ENCODE results near the gene ROR2. TPM values are rescaled to one million over a fixed set of nuclear protein-coding genes. Genes with fewer than 3 reads are reported as not detected.
"Not testable (repeated sequence)": the region's sequence is repeated elsewhere in the genome, so short reads cannot be mapped to it uniquely, and the experiment has no call there.

The ROR2 gene
- total and polyA plus RNA-seq, 2 experiments from 2014 or later: 8.1 to 18.8 TPM

DNA sequence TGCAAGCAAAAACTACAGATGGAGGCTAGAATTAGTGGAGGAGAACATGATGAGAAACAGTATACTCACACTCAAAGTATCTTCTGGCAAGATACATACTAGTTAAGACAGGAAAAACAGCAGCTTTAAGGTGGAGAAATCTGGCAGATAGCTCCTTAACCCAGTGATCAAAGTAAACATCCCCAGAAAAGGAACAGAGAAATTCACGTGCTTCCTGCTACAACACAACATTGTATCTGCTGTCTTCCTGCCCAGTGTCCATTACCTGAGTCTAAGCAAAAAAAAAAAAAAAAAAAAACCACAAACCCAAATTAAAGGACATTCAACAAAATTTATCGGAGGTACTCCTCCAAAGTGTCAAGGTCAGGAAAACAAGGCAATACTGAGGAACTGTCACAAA is 38.4 kb downstream of the ROR2 start (continued):
- TF ChIP-seq, protein P1, sequence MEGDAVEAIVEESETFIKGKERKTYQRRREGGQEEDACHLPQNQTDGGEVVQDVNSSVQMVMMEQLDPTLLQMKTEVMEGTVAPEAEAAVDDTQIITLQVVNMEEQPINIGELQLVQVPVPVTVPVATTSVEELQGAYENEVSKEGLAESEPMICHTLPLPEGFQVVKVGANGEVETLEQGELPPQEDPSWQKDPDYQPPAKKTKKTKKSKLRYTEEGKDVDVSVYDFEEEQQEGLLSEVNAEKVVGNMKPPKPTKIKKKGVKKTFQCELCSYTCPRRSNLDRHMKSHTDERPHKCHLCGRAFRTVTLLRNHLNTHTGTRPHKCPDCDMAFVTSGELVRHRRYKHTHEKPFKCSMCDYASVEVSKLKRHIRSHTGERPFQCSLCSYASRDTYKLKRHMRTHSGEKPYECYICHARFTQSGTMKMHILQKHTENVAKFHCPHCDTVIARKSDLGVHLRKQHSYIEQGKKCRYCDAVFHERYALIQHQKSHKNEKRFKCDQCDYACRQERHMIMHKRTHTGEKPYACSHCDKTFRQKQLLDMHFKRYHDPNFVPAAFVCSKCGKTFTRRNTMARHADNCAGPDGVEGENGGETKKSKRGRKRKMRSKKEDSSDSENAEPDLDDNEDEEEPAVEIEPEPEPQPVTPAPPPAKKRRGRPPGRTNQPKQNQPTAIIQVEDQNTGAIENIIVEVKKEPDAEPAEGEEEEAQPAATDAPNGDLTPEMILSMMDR (conservative IDR thresholded peaks at IDR 0.05; ENCODE audit: low read depth in 2 of 2): no peak
- TF ChIP-seq EZH2phosphoT487 (IDR thresholded peaks at IDR 0.05; ENCODE audit: unreplicated experiment): no peak
- TF ChIP-seq ZNF114 (CRISPR knock-in tag; IDR thresholded peaks at IDR 0.05): no peak
- TF ChIP-seq, protein P2, sequence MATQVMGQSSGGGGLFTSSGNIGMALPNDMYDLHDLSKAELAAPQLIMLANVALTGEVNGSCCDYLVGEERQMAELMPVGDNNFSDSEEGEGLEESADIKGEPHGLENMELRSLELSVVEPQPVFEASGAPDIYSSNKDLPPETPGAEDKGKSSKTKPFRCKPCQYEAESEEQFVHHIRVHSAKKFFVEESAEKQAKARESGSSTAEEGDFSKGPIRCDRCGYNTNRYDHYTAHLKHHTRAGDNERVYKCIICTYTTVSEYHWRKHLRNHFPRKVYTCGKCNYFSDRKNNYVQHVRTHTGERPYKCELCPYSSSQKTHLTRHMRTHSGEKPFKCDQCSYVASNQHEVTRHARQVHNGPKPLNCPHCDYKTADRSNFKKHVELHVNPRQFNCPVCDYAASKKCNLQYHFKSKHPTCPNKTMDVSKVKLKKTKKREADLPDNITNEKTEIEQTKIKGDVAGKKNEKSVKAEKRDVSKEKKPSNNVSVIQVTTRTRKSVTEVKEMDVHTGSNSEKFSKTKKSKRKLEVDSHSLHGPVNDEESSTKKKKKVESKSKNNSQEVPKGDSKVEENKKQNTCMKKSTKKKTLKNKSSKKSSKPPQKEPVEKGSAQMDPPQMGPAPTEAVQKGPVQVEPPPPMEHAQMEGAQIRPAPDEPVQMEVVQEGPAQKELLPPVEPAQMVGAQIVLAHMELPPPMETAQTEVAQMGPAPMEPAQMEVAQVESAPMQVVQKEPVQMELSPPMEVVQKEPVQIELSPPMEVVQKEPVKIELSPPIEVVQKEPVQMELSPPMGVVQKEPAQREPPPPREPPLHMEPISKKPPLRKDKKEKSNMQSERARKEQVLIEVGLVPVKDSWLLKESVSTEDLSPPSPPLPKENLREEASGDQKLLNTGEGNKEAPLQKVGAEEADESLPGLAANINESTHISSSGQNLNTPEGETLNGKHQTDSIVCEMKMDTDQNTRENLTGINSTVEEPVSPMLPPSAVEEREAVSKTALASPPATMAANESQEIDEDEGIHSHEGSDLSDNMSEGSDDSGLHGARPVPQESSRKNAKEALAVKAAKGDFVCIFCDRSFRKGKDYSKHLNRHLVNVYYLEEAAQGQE (IDR thresholded peaks at IDR 0.05; ENCODE audit: unreplicated experiment): no peak

DNA sequence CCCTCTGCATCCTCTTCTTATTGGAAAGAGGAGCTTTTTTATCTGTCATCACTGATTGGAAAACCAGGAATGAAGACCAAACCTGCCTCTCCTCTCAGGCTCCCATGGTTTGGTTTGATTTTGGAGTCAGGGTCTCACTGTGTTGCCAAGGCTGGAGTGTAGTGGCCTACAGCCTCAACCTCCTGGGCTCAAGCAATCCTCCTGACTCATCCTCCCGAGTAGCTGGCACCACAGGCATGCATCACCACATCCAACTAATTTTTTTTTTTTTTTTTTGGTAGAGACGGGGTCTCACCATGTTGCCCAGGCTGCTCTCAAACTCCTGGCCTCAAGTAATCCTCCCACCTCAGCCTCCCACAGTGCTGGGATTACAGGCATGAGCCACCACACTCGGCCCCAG is 40.8 kb downstream of the ROR2 start:
- not testable (repeated sequence) for H3K4me2 ChIP-seq; ATAC-seq; H3K27ac ChIP-seq (ENCODE audit: low read depth); H3K27ac Mint-ChIP-seq; H3K36me3 Mint-ChIP-seq (ENCODE audit: low read depth); H3K4me3 Mint-ChIP-seq; H3K9me3 Mint-ChIP-seq; DNase-seq (ENCODE audit: low spot score); H3K27me3 ChIP-seq (ENCODE audit: insufficient read depth); H3K36me3 ChIP-seq (ENCODE audit: insufficient read depth); H3F3A ChIP-seq (replicated peaks; ENCODE audit: low read depth); H3K9me2 ChIP-seq (ENCODE audit: insufficient read depth); H3K4me3 ChIP-seq; H2AFZ ChIP-seq; H3K27me3 Mint-ChIP-seq (ENCODE audit: insufficient read depth, low read depth, poor library complexity); H3K79me2 ChIP-seq (replicated peaks; ENCODE audit: insufficient read depth)
- H4K20me1 ChIP-seq (replicated peaks; ENCODE audit: insufficient read depth): peaks cover 10% of the 10 kb centered on the region
- H3K4me1 ChIP-seq (ENCODE audit: insufficient read depth): peaks cover 34% of the 10 kb centered on the region
- peaks cover 26% of the 10 kb centered on the region for H3K4me1 Mint-ChIP-seq

DNA sequence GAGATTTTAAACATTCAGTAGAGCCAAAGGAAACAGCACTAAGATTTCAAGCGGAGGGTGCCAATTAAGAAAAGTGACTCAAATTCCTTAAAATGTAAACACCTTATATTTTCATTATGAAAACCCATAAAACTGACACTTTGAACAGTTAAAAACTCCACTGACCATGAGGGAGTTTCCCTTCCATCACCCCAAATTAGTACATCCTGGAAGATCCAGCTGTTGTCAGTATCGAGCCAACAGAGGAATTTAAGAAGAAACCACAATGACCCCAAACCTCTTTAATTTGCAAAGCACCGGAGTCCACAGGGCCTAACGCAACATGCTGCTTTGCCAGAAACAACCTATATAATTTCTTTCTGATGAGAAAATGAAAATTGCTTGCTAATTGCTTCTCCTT is 41.3 kb downstream of the ROR2 start:
- Histone ChIP-seq H3K4me3 (no peak overlapping the region), H3F3A (replicated peaks; ENCODE audit: low read depth) (no peaks in the 10 kb centered on the region), H3K79me2 (replicated peaks; ENCODE audit: insufficient read depth) (0 out of 2 replicates have a peak, but pooled peaks cover 9% of the 10 kb centered on the region), H4K20me1 (replicated peaks; ENCODE audit: insufficient read depth) (peaks cover 10% of the 10 kb centered on the region), H3K27me3 (ENCODE audit: insufficient read depth) (0 out of 2 replicates have a peak, but pooled peaks cover 8% of the 10 kb centered on the region), H3K36me3 (ENCODE audit: insufficient read depth) (no peaks in the 10 kb centered on the region), H2AFZ (no peak overlapping the region), H3K9me2 (ENCODE audit: insufficient read depth) (no peaks in the 10 kb centered on the region), H3K4me2 (no peak overlapping the region), H3K4me1 (ENCODE audit: insufficient read depth) (peaks cover 34% of the 10 kb centered on the region), H3K27ac (ENCODE audit: low read depth) (no peak overlapping the region)
- Mint-ChIP-seq H3K27me3 (ENCODE audit: insufficient read depth, low read depth, poor library complexity) (peaks cover 2% of the 10 kb centered on the region), H3K27ac (no peak overlapping the region), H3K4me1 (peaks cover 26% of the 10 kb centered on the region), H3K9me3 (no peaks in the 10 kb centered on the region), H3K4me3 (no peak overlapping the region), H3K36me3 (ENCODE audit: low read depth) (no peaks in the 10 kb centered on the region)
- DNase-seq (ENCODE audit: low spot score): no peak
- no peak for TF ChIP-seq POLR2AphosphoS5 (IDR thresholded peaks at IDR 0.05; ENCODE audit: low read depth)
- no peak for TF ChIP-seq ZNF331 (CRISPR knock-in tag; IDR thresholded peaks at IDR 0.05; ENCODE audit: low read depth)
- no peak for TF ChIP-seq EZH2 (IDR thresholded peaks at IDR 0.05; ENCODE audit: low read depth, unreplicated experiment)
- TF ChIP-seq STAT1 (IDR thresholded peaks at IDR 0.05; ENCODE audit: unreplicated experiment): no peak
- no peak for ATAC-seq

All from GM23338 (cell line).